NK-92 treated with Interleukin-12 subunit alpha and Interleukin-12 subunit beta, amount 100 ng/mL, for 24 hours (cell line): ENCODE data around the gene MAN1A1.

Experiments used
- DNase-seq: peaks from one replicate; lab custom pipeline; 2025; lab: John Stamatoyannopoulos, UW

The MAN1A1 gene

DNA sequence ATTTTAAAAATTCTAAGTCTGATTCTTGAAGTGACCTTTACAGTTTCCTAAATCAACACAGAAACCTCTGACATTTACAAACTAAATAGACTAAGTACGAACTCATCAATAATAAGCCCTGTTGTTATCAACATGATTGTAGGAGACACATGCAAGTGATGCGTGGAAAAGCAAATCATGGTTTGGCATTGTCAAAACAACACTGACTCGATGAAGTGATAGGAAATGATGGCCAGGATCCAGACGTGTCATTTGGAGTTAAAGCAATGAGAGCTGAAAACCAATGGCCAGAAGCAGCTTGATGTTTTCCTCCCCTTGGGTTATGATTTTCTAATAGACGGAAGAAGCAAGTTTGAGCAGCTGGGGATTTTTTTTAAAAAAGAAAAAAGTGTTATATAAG lies 153.7 kb downstream of the MAN1A1 start:
- no peak for DNase-seq

GRCh38 chr6:119195204-119195603 lies 154.4 kb downstream of the MAN1A1 start:
- no peak for DNase-seq

- no peak for DNase-seq
These were observed 155.9 kb downstream of the MAN1A1 start for GRCh38 chr6:119193707-119194106.

- DNase-seq, result no peak
These were observed 157.4 kb downstream of the MAN1A1 start for GRCh38 chr6:119192200-119192599.

DNA sequence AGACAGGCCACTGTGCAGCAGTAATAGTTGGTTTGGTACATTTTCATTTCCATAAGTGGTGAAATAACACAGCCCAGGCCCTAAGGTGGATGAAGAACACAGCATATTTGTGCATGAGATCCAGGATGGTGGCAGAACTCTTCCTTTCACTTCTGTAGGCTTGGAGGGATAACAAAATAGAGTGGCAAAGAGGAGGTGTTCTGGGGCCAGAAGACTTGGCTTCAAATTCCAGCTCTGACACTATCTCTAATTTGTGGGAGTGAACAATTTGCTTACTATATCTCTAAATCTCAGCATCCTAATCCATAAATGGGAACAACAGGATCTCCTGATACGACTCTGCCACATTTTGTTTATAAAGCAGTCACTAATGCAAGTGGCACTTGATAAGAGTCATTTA lies 159.4 kb downstream of the MAN1A1 start:
- DNase-seq, result no peak

DNA sequence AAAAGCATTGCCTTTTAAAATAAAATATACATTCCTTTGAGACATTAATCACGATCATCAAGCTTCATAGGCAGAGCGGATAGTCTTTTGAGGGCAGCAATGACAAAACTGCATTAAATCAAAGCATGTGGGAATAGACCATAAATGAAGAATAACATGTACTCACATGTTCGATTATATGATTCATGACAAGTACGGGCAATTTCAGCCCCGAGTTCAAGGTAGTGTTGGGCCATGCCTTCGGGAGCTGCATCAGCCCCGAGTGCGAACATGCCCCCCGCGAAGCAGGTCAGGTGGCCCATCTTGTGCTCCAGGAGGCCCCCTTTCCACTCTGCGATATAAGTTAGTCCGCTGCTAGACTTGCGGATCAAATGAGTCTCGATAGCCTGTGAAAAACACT lies 160.1 kb downstream of the MAN1A1 start:
- DNase-seq, result no peak

DNA sequence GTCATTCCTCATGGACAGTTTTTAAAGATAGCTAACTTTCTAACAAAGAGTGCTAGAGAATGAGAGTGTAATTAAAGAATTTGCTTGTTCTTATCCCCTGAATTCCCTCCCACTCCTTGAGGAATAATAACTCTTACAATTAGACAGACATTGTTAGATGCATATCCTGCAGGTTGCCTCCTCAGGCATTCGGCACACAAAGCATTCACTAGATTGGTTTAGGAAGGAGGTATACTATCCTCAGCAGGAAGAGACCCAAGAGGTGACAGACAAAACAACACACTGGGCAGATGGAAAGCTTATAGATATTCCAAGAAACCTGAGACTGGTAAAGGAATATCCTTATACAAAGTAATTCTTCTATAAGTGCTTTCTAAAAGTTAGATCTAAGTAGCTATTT lies 162.0 kb downstream of the MAN1A1 start:
- DNase-seq, result no peak

GRCh38 chr6:119186490-119186889 lies 163.1 kb downstream of the MAN1A1 start:
- no peak for DNase-seq

GRCh38 chr6:119184008-119184648 lies 165.4 kb downstream of the MAN1A1 start:
- no peak for DNase-seq

DNA sequence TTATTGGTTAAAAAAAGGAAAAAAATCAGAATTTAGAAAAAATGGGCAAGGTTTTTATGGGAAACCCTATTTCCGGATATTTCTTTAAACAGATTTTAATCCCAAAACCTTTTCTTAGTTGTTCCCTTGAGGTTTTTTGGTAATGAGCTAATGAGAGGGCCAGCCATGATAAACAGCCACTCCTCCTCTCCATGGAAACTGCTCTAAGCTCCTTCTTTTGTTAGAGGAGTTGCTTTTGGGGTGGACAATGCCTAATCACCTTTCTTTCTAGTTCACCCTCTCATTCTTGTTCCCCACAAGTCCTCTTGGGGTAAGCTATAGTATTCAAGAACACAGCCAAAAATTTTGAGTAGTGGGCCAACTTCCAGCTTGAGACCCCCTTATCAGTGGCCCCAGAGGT lies 166.1 kb downstream of the MAN1A1 start:
- DNase-seq, result no peak

DNA sequence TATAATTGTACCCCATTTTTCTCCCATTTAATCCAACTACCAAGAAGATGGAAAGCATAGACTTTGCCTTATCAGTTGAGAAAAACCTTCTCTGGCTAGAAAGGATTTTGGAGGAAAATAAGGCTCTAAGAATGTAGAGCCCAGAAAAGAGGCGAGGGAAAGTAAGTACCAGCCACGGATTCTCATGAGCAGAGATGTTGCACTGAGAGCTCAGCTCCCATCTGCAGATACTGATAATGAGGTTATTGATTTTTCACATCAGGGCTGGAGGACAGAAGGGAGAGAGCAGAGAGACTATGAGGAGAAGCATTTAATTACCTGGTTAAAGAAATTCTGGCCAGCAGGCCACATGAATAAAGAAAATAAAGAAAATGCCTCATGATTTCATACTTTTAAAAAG lies 166.7 kb downstream of the MAN1A1 start:
- DNase-seq, result no peak

GRCh38 chr6:119182216-119182803 lies 167.3 kb downstream of the MAN1A1 start:
- DNase-seq, result no peak

DNA sequence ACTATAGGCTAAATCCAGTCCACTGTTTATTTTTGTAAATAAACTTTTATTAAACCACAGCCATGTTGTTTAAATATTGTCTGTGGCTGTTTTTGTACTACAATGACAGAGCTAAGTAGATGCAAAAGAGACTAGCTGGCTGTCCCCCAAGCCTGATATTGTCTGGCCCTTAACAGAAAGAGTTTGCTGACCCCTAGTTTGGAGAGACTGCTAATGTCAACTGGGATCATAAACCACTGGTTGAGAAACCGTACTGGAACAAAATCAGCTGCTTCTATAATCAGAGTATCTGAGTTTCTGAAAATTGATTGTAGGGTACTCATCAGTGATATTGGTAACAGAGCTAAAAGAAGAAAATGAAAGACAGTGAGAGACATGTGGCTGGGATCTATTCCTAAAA lies 168.5 kb downstream of the MAN1A1 start:
- DNase-seq, result no peak

GRCh38 chr6:119179842-119180241 lies 169.7 kb downstream of the MAN1A1 start:
- DNase-seq, result no peak

DNA sequence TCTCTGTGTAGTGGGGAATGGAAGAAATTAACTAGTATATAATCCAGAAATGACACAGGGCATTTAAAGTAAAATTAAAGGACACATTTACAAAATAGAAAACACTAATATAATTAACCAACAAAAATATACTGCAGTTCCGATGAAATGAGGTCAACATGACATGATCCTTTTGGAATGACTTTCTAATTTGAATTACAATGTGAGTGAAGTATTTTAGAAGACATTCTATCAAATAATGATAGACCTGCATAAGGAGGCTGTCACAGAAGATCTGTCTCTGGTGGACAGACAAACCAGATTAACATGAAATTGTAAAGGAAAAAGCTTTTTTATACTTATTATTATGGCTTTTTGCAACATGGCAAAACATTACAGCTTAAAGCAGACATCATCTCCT lies 170.5 kb downstream of the MAN1A1 start:
- no peak for DNase-seq

GRCh38 chr6:119176445-119176844 lies 173.1 kb downstream of the MAN1A1 start:
- DNase-seq, result no peak

GRCh38 chr6:119174879-119175817 lies 174.4 kb downstream of the MAN1A1 start:
- no peak for DNase-seq

DNA sequence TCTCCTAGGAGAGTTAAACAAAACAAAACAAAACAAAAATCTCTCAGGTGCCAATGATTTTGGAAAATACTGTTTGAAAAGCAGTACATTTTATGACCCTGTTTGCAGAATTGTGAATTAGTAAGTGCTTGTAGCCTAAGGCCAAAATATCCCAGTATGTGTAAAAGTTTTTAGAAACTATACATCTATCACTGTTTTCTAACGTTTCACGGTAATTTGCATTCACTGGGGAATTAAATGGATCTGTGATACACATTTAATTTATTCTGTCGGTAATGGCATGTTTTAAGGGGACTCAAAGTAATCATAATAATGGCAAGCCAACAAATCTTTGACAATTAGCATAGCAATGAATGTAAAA lies 175.5 kb downstream of the MAN1A1 start:
- no peak for DNase-seq

DNA sequence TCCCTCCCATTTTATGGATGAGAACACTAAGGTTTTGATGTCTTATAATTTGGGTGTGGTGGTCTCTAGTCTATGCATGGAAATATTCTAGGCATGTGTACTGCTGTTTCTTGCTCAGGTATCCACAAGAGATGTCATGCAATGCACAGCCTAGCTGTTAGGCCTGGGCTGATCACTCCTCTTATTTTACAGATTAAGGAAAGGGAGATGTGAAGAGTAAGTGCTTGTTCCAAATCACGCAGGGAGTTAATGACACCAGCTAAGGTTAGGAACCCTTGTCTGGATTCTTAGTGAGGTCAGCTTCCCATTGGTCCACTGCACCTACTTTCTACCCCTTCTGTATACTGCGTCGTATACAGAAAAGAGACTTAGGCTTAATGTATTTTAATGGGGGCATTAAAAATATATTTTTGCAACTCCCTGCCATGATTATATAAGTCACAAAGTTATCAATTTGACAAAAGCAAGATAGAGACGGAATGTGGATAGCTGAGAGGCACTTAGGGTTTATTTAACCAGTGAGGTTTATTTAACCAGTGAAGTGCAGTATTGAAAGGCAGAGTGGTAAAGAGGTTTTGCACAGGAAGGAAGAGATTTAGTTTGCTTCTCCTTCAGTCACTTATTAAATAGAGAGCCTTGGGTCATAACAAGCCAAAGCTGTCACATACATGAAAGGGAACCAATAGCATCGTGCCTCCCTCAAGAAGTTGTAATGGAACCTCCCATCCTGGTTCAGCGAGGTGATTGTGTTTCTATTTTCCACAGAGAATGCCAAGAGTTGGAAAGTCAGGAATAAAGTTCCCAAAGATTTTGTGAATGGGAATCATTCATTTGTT lies 176.1 kb downstream of the MAN1A1 start:
- DNase-seq, result no peak

DNA sequence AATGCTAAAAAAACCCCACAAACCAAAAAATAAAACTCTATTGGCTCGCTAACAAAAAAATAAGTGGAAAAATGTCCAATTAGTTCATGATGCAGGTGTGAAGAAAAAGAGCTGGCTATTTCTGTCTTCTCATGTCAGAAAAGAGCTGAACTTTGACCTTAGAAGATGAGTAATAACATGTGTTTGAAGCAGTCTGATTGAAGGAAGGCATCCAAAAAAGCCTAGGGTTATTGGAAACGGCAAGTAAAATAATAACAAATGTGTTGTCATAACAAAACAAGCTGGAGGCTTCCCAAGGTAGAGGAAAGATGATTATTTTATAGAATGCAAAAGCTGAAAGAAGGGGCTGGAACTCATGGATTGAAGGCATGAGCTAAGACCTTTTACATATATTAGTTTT lies 176.7 kb downstream of the MAN1A1 start:
- DNase-seq, result no peak

DNA sequence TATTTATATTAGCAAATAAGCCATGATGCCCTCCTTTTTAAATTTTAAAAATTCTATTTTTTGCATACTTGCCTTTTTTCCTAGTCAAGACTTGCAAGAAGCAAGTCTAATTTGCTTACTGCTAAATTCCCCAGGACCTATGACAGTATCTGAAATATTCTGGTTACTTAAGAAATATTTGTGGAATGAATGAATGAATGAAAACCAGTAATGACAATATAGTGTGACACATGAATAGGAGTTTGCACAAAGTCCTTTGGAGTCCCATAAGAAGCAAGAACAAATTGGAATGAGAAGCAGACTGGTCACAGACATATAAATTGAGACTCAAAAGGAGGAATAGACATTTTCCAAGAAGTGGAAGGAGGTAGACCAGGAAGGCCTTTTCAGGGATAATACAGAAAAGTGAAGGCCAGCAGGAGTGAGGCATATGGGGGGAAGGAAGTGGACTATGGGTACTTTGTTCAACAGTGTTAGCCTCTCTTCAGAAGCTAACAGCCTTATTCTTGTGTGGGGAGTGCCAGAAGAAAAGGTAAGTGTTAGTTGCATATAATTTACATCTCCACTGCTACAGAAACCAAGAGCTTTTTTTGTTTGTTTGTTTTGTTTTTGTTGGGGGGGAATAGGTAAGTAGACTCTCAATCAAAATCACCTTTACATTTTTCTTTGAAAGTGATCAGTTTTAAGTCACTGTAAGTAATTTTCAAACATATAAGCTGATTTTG lies 177.5 kb downstream of the MAN1A1 start:
- DNase-seq, result no peak
